Activated CD4-positive, alpha-beta T cell treated with anti-CD3 and anti-CD28 coated beads, Interleukin-2, Interleukin-4, amounts not matched to agents 100 ng/mL and 50 ng/mL, durations not matched to agents 16 hours and 8 hours (primary cell): ENCODE results near the gene CAMTA1.

ENCODE experiments used
- DNase-seq: peaks from one replicate; pipeline ENCODE4 v3.0.0-alpha.2; 2020; ENCODE audit warnings: low spot score

The CAMTA1 gene

DNA sequence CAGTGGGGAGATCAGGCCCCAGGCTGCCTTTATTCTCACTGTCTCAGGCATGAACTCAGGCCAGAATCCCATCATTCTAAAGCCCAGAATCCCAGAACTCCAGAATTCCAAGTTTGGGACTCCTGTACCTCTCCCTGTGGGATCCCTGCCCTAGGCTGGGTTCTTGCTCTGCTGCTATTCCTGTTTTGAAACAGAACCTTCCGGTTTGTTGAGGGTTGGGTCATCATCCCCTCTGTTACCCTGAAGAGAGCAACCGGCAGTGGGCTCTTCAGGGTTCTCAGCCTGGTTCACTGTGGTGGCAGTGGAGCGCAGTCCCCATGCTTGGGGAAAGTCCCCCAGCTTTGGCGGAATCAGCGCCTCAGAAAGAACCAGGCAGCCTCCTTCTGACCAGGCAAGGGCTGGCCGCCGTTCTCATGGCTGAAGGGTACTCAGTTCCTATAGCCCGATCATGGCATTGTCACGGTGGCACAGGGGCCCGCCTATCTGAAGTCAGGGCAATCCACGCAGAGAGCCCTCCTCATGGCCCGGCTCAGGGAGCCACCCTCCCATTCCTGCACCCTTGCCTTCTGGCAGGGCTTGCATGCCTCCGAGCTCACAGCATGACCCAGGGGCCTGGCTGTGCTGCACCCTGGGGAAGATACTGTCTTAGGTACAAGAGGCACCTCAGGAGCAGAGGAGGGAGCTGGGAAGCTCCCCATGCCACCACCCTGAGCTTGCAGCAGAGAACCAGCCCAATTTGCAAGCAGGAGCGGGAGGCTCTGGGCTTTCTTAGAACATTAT is 650.2 kb downstream of the CAMTA1 start:
- no peak for DNase-seq

DNA sequence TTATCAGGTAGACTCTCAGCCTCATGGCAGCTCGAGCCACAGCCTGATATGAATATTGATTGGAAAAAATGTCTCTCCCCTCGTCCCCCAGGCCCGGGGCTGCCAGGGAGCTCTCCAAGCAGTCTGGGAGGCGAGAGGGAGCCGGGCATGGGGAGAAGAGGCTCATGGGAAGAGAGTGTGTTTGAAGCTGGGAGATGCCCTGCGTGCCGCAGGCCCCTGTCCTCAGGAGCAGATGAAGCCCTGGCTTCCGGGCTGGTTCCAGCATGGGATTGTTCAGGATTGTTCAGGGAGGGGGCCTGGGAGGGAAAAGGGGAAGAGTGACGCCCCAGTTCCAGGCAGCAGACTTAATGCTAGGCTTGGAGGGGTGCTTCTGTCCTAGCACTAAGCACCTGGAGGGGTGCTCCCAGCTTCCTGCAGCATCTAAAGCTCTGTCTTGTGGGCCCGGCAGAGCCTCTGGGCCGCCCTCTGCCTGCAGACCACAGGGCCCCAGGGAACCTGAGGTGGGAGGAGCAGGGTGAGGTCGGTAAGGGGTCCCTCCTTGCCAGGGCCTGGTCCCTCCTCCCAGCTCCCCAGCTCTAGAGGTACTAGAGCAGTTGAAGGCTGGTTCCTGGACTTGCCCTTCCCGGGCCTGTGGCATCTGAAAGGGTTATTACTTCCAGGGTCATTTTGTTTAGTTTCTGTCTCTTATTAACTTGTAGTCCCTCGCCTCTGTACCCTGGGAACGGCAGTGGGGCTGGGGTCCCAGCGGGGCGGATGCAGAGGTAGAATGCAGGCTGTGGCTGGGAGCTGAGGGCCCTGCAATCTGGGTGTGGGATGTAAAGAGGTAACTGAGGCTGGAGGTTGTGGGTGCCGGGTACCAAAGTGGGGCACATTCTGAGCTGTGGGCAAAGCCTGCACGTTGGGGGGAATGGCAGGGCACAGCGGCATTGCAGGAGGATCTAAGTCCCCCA is 651.1 kb downstream of the CAMTA1 start:
- no peak for DNase-seq

DNA sequence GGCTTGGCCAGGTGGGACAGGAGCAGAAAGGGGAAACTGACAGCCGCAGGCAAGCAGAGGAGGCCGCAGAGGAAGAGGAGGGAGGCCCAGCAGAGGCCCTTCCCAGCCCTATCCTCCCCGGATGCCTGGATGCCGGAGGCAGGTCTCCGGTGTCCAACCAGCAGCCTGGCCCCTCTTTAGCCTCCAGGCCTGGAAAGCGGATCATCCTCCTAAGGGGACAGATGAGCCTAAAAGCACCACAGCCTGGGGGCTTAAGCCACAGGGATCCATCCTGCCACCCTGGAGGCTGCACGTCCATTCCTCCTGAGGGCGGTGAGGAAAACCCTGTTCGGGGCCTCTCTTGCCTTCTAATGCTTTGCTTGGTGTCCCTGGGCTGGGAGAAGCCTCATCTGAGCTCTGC is 651.8 kb downstream of the CAMTA1 start:
- DNase-seq: no peak

DNA sequence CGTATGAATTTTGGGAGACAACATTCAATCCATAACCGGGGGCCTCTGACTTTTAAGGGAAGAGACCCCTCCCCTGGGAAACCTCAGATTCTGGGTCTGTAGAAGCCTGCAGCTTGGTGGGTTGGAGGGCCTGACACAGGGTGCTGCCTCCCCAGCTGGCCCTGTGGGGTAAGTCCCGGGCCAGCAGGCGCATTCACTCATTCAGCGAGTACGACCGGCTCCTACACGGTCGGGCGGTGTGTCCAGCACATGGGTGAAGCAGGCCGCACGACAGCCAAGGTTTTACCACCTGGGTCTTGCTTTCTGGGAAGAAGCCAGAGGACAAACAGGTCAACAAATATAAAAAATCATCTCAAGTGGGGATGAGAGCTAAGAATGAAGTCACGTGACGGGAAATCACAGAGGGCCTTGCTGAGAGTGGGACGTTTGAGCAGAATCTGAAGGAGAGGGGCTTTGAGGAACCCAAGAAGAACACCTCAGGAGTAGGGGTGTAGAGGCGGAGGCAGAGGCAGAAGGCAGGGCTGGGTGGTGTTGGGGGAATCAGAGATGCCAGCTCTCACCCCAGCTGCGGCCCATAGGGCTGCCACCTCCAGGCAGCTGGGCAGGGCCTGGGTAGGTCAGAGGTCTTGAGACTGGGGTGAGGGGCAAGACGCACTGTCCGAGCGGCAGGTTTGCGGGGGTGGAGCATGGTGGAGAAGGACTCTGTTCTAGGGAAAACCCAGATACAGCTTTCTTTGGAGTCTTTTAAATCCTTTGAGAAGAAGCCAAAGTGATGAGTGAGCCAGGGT is 652.5 kb downstream of the CAMTA1 start:
- DNase-seq: no peak

DNA sequence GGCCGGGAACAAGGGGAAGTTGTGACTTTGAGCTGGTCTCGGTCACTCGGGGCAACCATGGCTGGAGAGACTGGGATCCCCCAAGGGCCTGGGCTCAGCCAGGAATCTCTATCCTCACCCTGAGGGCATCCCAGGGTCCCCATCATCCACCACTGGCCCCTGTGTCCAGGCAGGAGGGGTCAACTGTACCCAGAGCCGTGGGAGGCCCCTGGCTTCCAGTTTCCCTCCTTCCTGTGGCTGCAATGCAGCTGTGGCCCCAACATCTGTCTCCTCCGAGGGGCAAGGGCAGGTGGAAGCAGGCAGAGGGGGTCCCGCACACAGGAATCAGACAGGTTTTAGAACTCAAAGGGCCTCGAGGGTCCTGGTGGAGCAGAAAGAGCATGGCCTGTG is 653.1 kb downstream of the CAMTA1 start:
- DNase-seq: no peak

DNA sequence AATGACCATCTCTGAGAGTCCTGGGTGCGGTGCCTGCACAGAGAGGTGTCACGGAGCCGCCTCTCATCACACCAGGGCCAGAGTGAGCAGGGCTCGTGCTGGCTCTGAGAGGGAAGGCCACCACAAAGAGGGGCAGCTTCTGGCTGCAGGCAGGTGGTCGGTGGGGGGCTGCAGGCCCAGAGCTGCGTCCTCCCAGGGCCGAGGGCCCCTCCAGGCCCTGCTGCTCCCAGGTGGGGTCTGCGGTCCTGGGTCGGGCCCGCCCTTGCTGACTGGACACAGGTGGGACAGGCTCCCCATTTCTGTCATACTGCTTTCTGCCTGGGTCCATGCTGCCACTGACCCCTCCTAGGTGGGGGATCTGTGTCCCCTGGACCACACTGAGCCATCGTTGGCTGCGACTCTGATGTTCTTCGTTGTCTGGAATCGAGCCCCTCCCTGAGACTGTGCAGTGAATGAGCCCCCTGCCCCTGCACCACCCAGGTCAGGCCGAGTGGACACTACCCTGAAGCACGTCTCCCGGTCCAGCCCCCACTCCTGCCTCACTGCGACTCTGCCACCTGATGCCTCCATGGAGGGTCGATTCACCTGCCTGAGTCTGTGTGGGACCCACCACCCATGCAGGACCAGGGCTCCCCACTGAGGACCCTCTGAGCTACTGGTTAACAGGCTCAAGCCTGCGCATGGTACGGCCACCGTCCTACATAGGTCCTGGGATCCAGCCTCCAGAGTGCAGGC is 653.8 kb downstream of the CAMTA1 start:
- no peak for DNase-seq

DNA sequence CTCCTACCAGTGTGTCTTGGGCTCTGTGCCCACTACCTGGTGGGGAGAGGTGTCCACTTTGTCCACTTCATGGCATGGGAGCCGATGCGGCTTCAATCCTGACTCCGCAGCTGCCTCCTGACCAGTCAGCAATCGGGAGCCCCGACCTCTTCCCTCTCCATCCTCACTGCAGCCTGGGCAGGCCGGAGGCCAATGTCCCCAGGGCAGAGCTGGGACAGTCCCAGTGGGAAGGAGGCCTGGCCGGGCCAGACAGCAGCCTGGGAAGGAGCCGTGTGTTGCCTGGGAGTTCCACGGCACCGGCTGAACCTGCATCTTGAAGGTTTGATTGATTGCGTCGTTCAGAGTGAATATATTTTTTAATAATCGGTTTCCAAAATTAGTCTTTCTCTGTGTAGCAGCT is 654.9 kb downstream of the CAMTA1 start:
- DNase-seq: no peak

DNA sequence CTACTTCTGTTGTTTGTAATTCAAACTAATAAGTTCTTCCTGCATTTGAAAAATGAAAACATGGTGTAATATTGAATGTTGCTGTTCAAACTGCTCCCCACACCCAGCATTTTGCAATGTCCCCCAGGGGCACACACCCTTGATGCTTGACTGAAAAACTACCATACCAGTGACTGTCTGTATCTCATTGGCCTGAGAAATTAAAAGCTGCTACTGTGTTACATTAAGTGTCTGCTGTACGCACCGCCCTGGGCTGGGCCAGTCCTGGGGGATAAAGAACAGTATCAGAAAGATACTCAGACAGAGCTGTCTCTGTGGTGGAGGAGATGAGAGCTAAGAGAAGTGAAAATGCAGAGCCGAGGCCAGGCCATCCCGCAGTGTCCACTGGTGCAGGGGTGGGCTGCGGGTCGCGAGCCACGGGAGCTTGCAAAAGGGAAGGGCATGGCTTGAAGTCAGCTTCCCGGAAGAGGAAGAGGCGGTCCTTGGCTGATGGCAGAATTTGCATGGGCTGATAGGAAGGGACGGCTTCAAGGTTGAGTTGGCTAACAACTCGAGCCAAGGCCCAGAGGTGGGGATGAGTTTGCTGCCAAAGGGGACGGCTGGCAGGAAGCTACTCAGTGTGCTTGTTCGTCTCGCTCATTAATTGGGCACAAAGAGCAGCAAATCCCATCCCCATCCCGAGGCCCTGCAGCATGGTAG is 656.0 kb downstream of the CAMTA1 start:
- no peak for DNase-seq

DNA sequence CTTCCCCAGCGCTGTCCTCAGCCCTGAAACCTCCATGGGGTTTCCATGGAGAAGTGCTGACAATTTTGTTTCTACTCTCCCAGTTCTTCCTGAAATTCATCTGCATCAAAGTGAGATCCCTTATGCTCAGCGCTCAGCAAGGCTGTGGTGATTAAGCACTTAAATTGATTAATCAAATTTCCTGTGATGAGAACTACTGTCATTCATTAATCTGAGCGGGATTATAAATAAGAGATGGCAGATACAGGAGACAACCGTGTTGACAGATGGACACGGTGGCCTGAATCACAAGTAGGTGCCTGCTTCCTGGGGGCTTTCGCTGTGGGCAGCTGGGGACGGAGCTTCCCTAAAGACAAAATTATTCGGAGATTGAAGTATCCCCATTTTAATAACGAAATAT is 656.8 kb downstream of the CAMTA1 start:
- no peak for DNase-seq

DNA sequence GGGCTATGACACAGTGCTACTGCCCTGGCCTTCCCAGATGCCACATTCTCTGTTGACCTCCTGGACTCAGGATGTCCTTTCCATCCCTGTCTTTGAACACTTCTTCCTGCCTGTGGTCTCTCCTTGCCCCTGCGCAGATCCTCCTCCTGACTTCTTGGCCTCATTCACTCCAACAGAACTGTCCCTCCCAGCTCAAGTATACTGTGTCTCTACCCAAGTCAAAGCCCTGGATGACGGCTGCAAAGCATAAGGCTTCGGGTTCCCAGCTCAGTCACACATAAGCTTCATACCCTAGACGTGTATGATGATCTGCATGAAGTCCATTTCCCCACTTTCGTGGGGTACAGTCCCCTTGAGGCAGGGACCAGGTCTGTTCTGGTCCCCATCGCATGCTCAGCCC is 657.7 kb downstream of the CAMTA1 start:
- DNase-seq: no peak

DNA sequence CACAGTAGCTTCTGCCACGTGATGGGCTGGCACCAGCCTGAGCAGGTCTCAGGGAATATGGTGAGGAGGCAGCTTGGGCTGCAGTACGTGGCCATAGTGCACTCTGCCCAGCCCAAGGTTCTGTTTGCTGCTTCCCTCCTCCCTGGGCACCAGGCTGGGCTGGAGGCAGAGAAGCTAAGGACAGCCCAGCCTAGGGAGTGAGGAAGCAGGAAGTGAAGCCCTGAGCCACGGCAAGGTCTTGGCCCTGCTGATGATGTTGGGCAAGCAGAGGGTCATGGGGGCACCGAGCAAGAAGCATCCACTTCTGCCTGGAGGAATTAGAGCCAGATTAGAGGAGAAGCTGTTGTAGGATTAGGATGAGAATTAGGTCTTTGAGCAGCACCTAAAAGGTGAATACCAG is 659.1 kb downstream of the CAMTA1 start:
- no peak for DNase-seq

DNA sequence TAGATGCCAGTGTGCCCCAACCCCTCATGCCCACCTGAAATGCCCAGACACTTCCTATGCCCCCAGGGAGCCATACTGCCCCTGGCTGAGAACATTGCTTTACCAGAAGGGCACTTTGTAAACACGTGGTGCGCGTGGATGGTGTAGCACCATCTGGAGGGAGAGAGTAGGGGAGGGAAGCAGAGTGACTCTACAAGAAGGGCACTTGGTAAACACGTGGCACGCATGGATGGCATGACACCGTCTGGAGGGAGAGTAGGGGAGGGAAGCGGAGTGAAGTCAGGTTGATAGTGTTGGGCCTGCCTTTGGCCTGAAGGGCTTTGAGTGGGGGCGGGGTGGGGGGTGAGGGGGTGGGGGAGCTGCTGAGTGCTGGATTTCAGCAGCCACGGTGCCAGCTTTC is 661.8 kb downstream of the CAMTA1 start:
- DNase-seq: no peak

DNA sequence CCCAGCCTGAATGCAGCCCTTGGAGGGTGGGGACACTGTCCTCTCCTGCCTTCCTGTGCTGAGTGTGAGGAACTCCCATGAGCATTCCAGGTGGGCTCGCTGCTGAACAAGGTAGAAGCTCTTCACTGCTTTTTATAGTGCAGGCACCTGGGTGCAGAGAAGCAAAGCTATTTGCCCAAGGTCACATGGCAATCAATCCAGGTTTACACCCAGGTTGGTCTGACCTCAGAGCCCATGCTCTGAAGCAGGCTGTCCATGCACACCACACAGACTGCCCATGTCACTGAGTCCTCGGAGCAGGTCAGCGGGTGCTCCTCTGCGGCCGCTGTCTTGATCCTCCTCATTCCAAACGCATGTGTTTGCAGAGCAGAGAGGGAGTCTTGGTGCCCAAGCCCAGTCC is 662.5 kb downstream of the CAMTA1 start:
- no peak for DNase-seq

DNA sequence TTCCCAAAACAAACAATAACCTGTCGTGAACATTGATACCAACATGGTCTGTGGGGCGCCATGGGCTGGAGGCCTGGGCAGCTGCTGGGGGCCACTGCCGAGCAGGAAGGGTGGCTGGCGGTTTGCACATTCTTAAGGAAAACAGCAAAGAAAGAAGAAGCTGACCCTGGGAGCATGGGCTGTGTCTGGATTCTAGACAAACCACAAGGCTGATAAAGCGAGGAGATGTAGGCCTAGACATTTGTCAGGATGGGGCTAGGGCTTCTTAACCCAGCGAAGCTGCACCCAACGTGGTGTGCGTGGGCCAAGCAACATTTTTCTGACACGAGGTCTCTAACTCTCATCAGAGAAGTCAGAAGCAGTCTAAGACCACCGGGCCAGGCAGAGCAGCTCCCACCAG is 663.7 kb downstream of the CAMTA1 start:
- no peak for DNase-seq

DNA sequence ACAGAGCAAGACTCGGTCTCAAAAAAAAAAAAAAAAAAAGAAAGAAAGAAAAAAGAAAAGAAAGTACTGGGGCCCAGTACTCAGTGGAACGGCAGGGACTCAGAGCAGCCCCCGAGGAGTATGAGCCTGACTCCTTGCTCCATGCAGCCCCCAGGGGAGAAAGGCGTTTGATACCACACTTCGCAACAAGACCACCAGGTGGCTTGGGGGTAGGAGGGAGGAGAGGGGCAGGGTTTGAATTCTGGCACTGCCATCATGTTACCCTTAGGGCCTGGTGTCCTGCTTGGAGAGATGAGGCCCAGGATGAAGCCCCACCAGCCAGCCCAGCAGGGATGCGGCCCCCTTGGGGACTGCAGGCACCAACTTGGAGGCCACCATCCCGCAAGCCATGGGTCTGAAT is 664.5 kb downstream of the CAMTA1 start:
- no peak for DNase-seq

DNA sequence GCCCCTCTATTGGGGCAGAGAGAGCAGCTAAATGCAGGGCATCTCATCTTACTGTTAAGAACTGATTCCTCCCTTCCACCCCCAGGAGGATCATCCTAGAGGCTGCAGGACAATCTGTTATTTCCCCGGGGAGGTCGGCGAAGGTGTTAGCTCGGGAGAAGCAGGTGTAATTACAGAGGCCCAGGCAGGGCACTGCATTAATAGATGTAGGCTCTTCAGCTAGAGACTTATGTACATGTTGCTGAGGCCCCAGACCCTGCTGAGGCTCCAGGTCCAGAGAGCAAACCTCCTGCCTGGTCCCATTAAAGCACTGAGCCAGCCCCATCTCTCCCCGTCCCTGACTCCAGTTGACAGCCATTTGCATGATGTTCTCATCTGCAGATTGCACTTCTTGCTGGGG is 665.6 kb downstream of the CAMTA1 start:
- DNase-seq: no peak

DNA sequence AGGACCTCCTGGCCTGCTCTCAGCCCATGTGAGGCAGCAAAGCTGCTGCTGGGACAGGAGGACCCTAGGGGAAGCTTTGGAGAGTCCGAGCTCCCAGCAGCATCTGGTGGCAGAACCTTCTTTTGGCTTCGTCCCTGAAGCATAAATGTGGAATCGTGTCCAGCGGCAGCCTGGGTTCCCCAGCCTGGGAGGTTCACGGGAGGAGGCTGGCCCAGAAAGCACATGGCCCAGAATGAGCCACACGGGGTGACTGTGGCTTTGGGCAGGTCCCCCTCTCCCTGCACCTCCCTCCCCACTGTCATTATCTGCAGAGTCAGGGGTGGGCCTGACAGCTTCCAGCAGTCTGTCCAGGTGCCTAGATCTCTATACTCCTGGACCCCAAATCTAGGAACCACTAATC is 667.8 kb downstream of the CAMTA1 start:
- DNase-seq: no peak

DNA sequence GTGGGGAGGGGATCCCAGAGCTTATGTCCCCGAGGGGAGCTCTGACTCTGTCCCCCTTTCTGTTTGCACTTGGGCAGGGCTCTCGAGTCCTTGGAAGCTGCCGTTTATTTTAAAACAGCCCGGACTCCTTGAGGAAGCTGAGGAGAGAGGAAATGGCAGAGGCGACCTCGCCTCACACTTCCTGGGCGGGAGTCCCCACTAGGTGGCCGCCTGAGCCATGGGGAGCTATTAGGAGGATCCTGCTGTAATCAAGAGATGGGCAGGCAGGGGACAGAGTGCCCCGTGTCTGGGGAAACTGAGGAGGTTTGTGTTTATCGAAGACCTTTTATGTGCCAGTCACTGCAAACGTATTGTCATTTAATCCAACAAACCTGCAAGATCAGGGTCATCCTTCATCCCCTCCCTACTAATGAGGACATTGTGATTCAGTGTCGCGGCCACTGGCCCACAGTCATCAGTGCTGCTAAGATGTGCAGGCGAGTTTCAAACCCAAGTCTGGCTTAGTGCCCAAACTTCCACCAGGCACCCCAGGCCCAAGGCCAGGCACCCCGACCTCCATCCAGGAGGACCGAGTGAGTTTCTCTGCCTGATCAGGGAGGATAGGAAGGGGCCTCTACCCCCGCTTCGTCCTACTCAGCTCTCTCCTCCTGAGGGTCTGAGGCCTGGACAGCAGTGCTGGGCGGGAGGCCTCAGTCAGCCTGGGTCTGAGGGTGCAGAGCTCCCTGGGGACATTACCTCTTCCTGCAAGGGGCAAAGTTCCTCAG is 669.0 kb downstream of the CAMTA1 start:
- peak; percentile 2 for DNase-seq

DNA sequence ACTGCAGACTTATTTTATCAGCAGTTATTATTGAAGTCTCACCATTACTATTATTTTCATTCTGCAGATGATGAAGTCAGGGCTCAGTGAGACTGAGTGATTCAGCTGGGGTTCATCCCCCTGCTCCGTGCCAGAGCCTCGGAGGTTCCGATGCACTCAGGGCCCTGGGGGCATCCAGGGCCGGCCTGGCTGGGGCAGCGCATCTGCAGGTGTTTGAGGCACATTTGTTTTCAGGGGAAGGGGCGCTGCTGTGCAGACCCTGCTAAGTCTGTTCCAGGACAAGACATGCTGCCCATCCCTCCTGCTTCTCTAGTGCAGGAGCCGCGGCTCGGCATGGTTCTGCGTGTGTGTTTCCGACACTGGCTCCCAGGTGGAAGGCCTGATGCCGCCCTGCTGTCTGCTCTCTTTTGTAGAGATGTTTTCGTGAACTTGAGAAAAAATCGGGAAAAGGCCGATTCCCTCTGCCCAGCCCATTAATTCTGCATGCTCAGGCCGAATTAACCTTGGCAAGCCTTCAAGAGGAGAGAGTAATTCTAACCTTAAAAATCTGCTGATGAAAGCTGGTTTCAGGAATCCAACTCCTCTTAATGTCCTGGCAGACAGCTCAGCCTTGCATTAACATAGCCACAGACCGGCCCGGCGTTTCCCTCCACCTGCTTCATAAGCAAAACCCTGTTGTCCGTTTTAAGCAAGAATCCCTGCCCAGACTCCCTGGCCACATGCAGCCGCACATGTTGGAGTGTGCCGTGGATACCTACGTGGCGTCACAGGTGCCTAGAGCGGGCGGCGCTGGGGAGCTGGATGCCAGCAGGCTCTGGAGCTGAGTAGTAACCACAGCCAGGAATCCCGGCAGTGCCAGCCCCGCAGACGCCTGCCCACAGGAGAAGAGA is 669.9 kb downstream of the CAMTA1 start:
- DNase-seq: no peak
